Effector memory CD4-positive, alpha-beta T cell (primary cell): ENCODE data around the gene TMEM242.
"Not testable (repeated sequence)": the region's sequence is repeated elsewhere in the genome, so short reads cannot be mapped to it uniquely, and the experiment has no call there.

Experiments used
- DNase-seq, 3 donors: peaks; one replicate each; pipeline ENCODE4 v3.0.0-alpha.2; 2020
- H3K27ac ChIP-seq: 2 replicates; pipeline ENCODE4 v1.7.0; 2013; ENCODE audit warnings: mild to moderate bottlenecking, low read length, moderate library complexity; ENCODE audit not compliant: insufficient read depth, poor library complexity, severe bottlenecking
- H3K27me3 ChIP-seq: replicated peaks from 2 replicates; pipeline ENCODE4 v1.7.0; 2013; ENCODE audit warnings: mild to moderate bottlenecking, low read length; ENCODE audit not compliant: insufficient read depth, control insufficient read depth, poor library complexity, severe bottlenecking
- H3K36me3 ChIP-seq: 2 replicates; pipeline ENCODE4 v1.7.0; 2013; ENCODE audit warnings: mild to moderate bottlenecking, low read length, moderate library complexity; ENCODE audit not compliant: control insufficient read depth, insufficient read depth
- H3K4me1 ChIP-seq: 2 replicates; pipeline ENCODE4 v1.7.0; 2013; ENCODE audit warnings: low read length, mild to moderate bottlenecking; ENCODE audit not compliant: control insufficient read depth, insufficient read depth, poor library complexity, severe bottlenecking
- H3K4me3 ChIP-seq: 2 replicates; pipeline ENCODE4 v1.7.0; 2013; ENCODE audit warnings: low read length, low read depth, mild to moderate bottlenecking; ENCODE audit not compliant: insufficient read depth, poor library complexity, severe bottlenecking
- H3K9me3 ChIP-seq: 2 replicates; pipeline ENCODE4 v1.7.0; 2013; ENCODE audit warnings: mild to moderate bottlenecking, low read length, moderate library complexity; ENCODE audit not compliant: control insufficient read depth

The TMEM242 gene

DNA sequence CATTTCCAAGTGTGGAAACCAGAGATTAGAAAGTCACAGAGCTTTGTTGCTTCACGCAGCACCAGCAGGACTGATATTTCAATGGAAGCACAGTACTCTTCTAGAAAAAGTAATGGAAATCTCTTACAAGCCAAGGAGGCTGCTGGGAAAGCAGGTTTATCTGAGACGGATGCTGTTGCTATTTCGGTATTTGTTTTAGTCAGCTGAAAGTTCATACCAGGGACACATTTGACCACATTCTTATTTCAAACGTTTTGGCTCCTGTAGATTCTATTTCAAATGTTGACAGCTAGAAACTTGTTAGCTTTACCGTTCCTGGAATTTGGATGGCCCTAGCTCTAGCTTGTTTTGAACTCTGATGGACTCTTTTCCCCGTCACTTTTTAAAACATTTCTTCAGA, 3.7 kb upstream of the TMEM242 start:
- no peaks in the 10 kb centered on the region for H3K27me3 ChIP-seq
- no peak overlapping the region for H3K27ac ChIP-seq
- H3K36me3 ChIP-seq = no peaks in the 10 kb centered on the region
- H3K4me3 ChIP-seq = no peak overlapping the region
- no peak for DNase-seq
- no peaks in the 10 kb centered on the region for H3K4me1 ChIP-seq
- no peaks in the 10 kb centered on the region for H3K9me3 ChIP-seq

DNA sequence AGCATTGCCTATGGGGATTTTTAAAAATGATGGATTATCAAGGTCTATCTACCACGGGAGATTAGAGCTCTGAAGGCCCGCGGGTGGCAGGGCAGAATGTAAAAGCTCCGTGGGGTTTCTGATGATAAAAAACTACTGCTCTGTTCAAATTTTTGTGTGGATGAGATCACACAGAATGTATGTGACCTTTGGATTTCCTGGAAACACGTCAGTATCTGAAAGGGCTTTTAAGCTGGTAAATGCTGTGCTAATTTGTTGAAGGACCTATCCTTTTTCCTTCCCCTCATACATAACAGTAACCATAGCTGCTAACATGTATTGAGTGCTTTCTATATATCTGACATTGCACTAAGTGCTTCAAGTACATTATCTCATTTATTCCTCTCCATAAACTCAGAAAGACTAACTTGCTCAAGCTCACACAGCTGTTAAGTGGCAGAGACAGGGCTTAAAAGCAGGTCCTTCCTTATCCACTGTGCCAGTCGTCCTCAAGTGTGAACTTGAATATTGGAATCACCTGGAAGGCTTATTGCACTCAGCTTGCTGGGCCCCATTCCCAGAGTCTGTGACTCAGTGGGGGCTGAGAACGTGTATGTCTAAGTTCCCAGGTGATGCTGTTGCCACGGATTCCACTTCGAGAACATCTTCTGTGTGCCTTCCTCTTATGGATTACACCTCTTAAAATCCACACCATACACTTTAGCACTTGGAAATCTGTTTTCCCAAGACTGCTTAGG, 1.9 kb upstream of the TMEM242 start:
- H3K27ac ChIP-seq = no peak overlapping the region
- peaks cover 6% of the 10 kb centered on the region for H3K36me3 ChIP-seq
- no peaks in the 10 kb centered on the region for H3K4me1 ChIP-seq
- H3K27me3 ChIP-seq = no peaks in the 10 kb centered on the region
- no peak for DNase-seq
- no peak overlapping the region for H3K4me3 ChIP-seq
- H3K9me3 ChIP-seq = no peaks in the 10 kb centered on the region

DNA sequence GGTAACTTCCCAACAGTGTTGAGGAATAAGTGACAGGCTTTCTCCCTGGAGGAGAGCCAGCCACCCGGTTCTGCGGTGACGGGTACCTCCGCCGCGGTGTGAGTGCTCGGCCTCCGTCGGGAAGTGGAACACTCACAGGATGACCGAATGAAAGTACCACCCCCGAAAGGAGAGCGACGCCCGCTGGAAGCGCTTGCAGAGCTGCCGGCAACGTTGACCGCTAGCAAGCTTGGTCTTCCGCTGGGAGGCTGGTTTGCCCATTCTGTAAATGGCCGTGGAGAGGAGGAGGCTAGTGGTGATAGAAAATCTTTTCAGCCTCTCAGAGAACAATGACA, 614 bp upstream of the TMEM242 start:
- Histone ChIP-seq H3K9me3 (no peaks in the 10 kb centered on the region), H3K4me3 (peak overlapping the region; percentile 92), H3K4me1 (no peaks in the 10 kb centered on the region), H3K27me3 (no peaks in the 10 kb centered on the region), H3K27ac (peak overlapping the region; percentile 63), H3K36me3 (peaks cover 6% of the 10 kb centered on the region)
- peak in 1 of 3 donors; percentile 3 for DNase-seq

DNA sequence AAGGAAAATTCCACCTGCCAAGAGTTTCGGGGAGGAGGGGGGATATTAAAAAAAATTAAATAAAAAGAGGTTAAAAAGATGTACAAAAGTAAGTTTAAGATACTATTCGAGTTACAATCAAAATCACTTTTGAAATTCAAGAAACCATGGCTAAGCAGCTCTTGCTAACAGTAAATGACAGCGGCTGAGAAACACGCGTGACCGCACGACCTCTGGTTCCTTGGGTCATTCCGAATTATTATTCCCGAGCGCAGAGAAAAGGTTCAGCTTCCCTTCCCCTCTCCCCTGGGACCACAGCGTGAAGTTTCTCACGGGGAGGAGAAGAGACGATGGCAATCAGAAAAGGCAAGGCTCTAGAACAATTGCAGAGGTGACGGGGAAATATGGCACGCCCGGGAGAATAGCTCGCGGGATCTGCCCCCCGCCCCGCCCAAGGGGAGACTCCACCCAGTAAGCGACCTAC, 496 bp downstream of the TMEM242 start:
- no peaks in the 10 kb centered on the region for H3K9me3 ChIP-seq
- peaks cover 13% of the 10 kb centered on the region for H3K36me3 ChIP-seq
- peak in 1 of 3 donors; percentile 66 for DNase-seq
- peak overlapping the region; percentile 92 for H3K4me3 ChIP-seq
- no peaks in the 10 kb centered on the region for H3K4me1 ChIP-seq
- H3K27me3 ChIP-seq = no peaks in the 10 kb centered on the region
- peak overlapping the region; percentile 63 for H3K27ac ChIP-seq

DNA sequence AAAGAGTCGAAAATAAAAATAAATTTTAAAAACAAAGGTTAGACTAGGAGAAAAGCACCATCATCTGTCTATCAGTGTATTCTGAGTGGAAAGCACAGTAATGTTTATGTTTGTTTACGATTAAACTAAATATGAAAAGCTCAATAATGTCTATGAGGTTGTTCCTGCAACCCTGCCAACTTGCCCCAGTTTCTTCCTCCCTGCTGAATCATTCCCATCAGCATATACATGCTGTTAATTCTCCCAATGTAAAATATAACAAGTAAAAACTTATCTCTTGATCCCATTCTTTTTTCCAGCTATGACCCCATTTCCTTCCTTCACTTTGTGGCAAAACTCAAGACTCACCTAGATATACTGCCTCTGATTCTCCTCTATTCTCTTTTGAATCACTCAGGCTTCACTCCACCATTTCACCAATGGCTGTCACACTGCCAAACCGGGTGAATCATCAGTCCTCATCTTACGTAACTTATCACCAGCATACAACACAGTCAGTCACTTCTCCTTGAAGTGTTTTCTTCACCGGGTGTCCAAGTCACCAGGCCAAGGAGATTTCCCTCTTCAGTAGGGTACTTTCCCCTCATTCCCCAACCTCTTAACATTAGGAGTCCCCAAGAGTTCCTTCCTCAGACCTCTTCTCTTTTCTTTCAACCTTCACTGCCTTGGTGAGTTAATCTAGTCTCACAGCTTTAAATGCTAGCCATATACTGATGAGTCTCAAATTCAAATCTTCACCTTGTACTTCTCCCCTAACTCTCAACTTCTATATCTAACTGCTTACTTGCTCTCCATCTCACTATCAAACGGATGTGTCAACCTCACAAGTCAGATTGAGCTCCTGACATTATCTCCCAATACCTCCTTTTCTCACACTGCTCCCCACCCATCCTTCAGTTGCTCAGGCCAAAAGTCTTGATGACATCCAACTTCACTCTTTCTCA, 6.2 kb downstream of the TMEM242 start:
- DNase-seq = no peak
- H3K4me3 ChIP-seq = no peak overlapping the region
- peaks cover 26% of the 10 kb centered on the region for H3K36me3 ChIP-seq
- H3K27me3 ChIP-seq = no peaks in the 10 kb centered on the region
- no peaks in the 10 kb centered on the region for H3K9me3 ChIP-seq
- no peaks in the 10 kb centered on the region for H3K4me1 ChIP-seq
- no peak overlapping the region for H3K27ac ChIP-seq

DNA sequence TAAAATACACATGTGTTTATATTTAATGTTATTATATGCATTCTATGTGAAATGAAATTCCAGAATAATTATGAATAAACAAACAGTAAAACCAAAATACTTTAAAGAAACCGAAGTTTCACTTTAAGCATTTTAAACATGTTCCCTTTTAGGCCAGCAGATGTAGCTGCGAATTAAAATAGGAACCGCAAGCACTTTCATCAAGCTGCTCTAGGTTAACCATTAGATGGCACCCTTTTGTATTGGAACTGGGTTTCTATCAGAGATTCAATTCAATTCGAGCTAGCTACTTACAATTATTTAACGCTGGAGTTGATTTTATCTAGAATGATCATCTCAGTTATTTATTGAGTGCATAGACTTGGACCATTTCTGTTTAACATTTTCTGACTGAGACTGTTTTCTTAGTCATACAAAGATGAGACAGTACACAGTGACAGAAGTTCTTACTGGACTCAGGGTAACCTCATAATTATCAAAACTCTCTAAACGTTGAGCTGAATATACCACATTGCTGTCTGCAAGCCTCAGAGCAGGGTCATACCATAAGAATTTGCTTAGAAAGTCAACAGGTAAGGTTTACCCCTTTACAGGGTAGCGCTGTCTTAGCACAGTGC, 8.5 kb downstream of the TMEM242 start:
- H3K4me3 ChIP-seq = no peak overlapping the region
- no peaks in the 10 kb centered on the region for H3K27me3 ChIP-seq
- H3K27ac ChIP-seq = no peak overlapping the region
- no peak for DNase-seq
- H3K36me3 ChIP-seq = peaks cover 20% of the 10 kb centered on the region
- H3K9me3 ChIP-seq = no peaks in the 10 kb centered on the region
- H3K4me1 ChIP-seq = no peaks in the 10 kb centered on the region

DNA sequence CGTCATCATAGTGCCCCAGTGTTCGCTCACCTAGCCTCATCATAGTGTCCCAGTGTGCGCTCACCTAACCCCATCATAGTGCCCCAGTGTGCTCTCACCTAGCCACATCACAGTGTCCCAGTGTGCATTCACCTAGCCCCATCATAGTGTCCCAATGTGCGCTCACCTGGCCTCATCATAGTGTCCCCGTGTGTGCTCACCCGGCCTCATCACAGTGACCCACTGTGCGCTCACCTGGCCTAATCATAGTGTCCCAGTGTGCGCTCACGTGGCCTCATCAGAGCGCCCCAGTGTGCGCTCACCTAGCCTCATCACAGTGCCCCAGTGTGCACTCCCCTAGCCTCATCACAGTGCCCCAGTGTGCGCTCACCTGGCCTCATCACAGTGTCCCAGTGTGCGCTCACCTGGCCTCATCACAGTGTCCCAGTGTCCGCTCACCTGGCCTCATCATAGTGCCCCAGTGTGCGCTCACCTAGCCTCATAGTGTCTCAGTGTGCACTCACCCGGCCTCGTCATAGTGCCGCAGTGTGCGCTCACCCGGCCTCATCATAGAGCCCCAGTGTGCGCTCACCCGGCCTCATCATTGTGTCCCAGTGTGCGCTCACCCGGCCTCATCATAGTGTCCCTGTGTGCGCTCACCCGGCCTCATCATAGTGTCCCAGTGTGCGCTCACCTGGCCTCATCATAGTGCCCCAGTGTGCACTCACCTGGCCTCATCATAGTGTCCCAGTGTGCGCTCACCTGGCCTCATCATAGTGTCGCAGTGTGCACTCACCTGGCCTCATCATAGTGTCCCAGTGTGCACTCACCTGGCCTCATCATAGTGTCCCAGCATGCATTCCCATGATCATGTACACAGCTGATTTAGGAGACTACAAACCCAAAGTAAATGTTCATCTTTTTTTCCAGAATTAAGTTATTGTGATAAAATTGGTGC, 9.5 kb downstream of the TMEM242 start:
- Histone ChIP-seq H3K4me3 (no peak overlapping the region), H3K4me1 (no peaks in the 10 kb centered on the region), H3K36me3 (peaks cover 20% of the 10 kb centered on the region), H3K27ac (no peak overlapping the region), H3K27me3 (no peaks in the 10 kb centered on the region), H3K9me3 (no peaks in the 10 kb centered on the region)
- no peak for DNase-seq

DNA sequence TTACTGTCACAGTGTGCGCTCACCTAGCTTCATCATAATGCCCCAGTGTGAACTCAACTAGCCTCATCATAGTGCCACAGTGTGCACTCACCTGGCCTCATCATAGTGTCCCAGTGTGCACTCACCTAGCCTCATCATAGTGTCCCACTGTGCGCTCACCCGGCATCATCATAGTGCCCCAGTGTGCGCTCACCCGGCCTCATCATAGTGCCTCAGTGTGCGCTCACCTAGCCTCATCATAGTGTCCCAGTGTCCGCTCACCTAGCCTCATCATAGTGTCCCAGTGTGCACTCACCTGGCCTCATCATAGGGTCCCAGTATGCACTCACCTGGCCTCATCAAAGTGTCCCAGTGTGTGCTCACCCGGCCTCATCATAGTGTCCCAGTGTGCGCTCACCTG, 10.6 kb downstream of the TMEM242 start:
- Histone ChIP-seq H3K9me3 (no peaks in the 10 kb centered on the region), H3K36me3 (peaks cover 12% of the 10 kb centered on the region), H3K4me1 (no peaks in the 10 kb centered on the region), H3K27ac (no peak overlapping the region), H3K4me3 (no peak overlapping the region), H3K27me3 (no peaks in the 10 kb centered on the region)
- DNase-seq = no peak

DNA sequence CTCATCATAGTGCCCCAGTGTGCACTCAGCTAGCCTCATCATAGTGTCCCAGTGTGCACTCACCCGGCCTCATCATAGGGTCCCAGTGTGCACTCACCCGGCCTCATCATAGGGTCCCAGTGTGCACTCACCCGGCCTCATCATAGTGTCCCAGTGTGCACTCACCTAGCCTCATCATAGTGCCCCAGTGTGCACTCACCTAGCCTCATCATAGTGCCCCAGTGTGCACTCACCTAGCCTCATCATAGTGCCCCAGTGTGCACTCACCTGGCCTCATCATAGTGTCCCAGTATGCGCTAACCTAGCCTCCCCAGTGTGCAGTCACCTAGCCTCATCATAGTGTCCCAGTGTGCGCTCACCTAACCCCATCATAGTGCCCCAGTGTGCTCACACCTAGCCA, 12.6 kb downstream of the TMEM242 start:
- H3K4me1 ChIP-seq, H3K27ac ChIP-seq, DNase-seq, H3K36me3 ChIP-seq, H3K27me3 ChIP-seq, H3K9me3 ChIP-seq, H3K4me3 ChIP-seq: not testable (repeated sequence)
